ENCODE data around the gene CCDC136.

The CCDC136 gene

DNA sequence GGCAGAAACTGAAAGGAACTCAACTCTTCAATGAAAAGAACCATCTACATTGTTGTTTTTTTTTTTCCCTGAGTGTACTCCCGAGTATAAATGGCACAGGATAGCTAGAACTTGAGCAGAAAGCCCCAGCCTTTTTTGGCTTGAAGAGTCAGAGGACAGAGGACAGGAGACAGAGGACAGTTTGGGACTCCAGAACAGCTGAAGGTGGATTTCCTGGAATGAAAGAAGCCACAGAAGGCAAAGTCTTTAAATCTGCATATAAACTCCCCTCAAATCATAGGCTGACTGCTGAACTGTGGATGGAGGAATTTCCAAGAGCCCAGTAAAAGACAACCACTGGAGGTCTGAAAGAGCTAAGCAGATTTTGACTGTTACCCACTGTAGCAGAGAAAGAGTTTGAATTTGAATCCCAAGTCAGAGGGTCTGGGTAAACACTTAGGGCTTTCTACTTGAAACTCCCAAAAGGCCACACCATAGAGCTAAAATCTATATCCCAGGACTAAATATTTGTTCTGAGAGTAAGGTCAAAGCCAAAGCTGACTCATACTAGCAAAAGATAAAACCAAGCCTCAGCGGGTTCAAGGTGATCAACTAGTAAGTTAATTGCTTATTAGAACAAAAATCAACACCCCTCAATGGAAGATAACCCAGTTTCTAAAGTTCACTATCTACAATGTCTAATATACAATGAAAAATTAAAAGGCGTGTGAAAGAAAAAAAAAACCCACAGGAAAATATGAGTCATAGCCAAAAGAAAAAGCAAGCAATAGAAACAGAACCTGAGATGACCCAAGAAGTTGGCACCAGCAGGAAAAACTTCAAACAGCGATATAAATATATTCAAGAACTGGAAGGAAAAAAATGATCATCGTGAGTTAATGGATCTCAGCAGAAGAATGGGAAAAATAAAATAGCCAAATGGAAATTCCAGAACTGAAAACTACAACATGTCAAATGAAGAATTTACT, 14.3 kb upstream of the CCDC136 start:
- DNase-seq (ENCODE audit: low spot score), result no peak

DNA sequence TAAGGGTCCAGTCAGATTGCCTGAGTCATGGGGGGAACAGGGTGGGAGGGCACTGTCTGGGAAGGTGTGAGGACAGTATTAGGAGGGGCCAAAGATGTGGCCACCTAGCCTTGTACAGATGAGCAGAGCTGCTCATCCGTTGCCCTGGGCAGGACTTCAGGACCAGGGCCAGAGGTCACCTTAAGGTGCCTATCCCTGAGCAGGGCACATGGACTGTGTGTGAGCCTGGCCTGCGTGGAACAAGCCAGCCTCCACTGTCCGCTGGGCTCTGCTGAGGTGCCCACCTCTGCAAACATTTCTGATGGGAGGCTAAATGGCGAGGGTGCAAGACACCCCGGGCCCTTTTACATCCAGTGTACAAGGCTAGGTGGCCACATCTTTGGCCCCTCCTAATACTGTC, 12.8 kb upstream of the CCDC136 start:
- DNase-seq (ENCODE audit: low spot score), result no peak

DNA sequence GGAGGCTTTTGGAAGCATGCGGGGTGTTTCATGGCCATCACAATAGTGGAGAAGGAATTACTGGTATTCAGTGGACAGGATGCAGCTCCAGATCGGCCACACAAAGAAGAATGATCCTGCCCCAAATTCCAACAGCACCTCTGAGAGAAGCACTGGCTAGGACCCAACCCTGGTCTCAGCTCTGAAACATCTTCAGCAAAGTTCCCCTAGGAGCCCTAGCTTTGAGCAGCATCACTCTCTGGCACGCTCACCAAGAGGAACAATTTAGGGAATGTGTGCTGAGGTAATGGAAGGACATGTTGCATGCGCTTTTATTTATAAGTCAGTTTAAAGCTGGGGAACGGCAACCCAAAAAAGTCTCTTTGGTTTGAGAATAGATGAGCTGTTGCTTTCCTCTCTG, 10.6 kb upstream of the CCDC136 start:
- no peak for DNase-seq (ENCODE audit: low spot score)

DNA sequence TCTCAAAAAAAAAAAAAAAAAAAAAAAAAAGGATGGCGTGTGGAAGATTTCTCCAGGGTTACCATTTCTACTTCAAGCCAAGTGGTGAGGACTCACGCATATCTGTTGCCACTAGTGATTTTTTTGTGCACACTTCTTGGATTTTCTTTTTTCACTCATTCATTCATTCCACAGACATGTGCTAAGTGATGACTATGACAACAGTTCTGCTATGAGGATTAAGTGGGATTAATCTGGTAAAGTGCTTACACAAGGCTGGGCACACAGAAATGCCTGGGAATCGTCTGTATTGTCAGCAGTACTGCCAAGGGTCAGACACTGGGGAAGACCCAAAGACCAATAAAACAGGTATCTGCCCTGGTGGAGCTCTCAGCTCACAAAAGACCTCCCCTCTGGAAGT, 9.9 kb upstream of the CCDC136 start:
- no peak for DNase-seq (ENCODE audit: low spot score)

DNA sequence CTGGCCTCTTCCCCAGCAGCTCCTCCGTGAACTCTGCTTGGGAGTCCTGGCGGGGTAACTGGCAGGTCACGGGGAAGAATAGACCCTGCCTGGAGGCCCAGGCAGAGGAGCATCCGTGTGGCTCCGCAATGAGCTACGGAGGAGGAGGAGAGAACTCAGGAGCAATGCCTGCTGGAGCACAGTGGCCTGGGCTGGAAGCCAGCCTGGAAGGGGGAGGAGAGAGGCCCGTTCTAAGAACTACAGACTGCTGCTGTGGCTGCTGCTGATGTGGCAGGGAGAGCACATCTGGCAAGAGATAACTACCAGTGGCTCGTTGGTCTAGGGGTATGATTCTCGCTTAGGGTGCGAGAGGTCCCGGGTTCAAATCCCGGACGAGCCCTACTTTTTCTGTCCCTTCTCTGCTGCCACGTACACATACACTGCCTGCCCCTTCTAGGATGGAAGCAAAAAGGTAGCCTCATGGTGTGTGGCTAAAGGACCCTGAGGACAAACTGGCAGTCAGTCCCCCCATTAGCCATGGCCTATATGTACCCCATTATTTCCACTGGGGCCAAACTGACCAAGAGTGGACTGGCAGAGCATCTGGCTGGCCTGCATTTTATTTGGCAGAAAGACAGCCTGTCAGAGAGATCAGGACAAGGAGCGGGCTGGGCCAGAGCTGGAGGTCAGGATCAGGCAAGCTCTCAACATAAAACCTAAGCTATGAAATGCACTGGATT, 8.5 kb upstream of the CCDC136 start:
- peak; percentile 23 for DNase-seq (ENCODE audit: low spot score)

DNA sequence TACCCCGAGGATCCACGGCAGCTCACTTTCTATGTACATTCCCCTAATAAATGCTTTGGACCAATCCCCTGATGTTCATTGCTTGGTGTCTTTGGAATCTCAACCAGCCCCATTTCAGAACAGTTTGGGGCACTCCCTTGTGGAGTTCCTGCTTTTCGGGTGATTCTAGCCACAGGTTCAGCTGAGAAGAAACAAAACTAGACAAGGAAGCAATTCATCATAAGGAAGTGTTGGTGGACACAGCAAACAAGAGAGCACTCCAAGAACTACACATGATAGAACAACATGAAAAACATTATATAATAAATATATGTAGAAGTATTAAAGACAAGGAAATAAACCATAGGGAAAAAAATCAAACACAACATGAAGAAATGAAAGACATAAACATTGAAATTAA, 6.0 kb upstream of the CCDC136 start:
- DNase-seq (ENCODE audit: low spot score), result no peak

DNA sequence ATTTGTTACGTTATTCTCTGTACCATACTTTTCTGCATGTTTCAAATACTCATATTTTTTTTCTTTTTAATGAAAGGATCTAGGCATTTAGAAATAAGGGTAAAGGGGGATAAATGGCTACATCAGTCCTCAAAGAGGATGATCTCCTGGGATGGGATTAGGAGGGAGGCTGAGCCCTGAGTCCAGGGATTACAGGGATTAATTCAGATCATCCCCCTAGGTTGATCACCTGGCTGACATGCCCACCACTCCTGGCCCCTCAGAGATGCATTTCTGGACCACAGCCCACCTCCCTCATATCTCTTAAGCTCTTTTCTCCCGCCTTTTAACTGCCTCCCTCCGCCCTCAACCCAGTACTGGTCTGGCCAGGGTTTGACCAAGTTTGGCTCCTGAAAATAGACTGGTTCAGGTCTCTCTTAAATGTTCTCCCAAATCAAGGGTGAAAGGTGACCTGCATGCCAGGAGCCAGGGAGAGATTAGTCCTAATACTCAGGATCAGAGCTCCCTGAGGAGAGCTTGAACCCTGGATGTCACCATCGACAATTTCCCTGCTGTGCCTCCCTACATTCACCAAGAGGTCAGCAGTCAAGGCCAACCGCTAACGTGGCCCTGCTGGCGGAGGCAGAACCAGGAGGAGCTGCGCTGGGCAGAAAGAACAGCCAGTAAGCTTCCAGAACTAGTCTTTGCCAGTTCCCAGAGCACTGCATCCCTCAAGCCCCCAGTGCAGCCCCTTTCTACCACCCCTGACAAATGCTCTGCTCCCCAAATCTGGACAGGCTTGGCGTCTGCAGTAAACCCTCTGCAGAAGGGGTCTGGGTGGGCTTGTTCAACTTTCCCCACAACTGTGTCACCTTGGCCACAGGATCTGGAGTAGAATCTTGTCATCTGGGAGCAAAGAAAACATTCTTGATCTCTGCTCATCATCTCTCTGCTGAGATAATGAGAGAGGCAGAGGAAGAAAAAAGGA, 3.0 kb upstream of the CCDC136 start:
- DNase-seq (ENCODE audit: low spot score), result no peak

DNA sequence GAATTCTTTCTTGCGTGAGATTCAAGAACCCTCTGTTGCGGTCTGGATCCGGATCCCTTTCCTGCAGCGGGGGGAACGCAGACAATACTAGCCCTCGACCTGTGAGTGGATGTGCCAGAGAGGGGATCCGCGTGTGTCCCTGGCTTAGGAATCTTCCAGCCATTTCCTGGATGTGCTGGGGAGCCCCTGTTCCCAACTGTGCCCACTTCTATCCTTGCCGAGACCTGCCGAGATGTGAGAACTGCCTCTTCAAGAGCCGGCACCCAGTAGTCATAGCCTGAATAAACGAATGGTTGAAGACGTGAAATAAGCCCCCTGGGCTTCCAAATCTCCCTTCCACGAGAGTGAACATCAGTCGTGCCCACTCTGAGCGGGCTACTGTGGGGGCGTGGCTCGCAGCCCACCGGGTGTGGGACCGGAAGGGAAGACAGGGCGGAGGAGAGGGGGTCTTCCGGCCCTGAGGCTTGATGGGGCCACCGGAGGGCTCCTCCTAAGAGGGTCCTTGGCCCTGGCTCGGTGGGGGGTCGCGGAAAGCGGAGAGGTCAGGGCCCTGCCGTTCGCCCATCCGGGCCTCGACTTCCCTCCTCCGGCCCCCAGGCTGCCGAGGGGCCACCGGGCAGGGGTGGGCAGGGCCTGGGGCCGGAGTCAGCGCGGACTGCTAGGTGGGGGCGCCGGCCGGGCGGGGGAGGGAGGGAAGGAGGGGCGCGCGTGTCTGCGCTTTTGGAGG, 1.3 kb upstream of the CCDC136 start:
- no peak for DNase-seq (ENCODE audit: low spot score)

DNA sequence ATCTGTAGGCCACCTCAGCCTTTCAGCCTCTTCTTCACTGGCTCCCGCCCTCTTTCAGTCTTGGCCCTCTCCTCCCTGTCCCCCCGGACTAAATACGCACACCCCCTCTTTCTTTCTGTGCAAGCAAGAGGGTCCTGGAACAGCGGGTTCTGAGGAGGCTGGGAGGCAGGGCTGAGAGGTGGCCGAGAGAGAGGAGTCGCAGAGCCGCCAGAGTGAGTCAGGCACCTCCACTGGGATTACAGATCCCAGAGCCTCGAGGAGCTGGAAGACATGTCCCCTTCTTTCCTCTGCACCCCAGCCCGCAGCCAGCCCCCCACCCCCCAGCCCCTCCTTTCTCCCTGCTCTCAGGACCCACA, 182 bp downstream of the CCDC136 start:
- no peak for DNase-seq (ENCODE audit: low spot score)

DNA sequence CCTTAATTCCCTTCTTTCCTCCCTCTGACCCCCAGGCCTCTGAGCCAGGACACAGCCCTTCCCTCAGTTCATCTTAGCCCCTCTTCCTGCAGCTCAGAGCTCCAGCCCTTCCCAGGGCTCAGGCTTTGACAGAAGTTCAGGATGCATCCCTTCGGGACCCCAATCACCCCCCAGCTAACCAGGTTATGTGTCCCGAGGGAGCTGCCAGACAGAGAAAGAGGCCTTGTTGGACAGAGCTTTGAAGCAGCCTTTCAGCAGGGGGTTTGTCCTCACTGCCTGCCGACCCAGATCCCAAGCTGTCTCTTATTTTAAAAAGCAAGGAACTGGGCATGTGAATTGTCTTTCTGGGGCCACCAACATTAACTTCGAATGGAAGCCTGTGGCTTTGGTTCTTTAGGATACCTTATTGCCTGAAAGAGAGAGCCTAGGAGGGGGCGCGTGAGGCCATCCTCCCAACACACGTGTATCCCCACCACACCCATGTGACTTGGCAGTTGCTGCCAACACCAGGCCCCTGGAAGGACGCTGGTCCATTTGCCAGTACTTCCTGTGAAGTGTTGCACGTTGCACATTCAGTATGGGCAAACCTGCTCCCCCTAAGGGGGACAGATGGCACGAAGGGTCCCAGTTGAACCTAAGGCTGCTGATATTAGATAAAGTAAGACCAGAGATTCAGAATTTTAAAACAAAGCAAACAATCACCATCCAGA, 858 bp downstream of the CCDC136 start:
- peak; percentile 24 for DNase-seq (ENCODE audit: low spot score)

DNA sequence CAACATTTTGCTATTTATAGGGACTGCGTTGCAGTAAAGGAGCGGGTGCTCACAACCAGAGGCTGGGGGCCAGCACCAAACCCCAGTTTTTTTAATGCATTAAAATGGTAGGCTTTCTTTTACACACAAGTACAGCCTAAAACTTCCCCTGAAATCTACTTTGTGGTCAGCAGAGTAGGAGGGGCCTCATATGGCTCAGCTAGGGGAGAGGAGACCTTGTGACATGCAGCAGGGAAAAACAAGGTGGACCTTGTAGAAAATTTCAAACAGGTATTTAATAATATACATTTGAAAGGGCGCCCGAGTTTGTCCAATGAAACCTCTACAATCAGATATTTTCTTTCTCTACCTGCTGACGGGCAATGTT, 1.4 kb downstream of the CCDC136 start:
- no peak for DNase-seq (ENCODE audit: low spot score)

DNA sequence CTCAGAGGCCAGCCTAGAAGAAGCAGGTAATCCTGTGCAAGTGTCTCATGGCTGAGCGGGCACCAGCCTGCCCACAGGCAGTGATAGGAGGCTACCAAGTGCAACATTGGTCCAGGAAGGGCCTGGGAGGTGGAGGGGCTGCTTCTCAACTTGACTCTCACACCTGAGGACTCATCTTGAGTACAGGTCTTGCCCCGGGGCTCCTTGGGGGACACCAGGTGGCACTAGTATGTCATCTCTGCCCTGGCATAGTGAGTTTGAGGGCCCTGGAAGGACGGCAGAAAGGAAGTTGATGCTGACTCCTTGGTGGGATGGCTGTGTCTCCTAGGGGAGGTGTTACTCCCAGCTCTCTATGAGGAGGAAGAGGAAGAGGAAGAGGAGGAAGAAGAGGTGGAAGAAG, 2.3 kb downstream of the CCDC136 start:
- no peak for DNase-seq (ENCODE audit: low spot score)

DNA sequence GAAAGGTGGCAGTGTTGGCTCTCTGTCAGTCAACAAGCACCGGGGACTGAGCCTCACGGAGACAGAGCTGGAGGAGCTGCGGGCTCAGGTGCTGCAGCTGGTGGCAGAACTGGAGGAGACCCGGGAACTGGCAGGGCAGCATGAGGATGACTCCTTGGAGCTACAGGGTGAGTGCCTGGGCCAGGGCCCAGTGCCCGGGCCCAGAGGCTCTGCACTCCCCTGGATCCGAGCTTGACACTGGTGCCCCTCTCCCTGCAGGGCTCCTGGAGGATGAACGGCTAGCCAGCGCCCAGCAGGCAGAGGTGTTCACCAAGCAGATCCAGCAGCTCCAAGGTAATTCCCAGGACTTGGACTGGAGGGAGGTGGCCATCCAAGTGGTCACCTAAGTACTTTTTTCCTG, 2.7 kb downstream of the CCDC136 start:
- DNase-seq (ENCODE audit: low spot score), result no peak

DNA sequence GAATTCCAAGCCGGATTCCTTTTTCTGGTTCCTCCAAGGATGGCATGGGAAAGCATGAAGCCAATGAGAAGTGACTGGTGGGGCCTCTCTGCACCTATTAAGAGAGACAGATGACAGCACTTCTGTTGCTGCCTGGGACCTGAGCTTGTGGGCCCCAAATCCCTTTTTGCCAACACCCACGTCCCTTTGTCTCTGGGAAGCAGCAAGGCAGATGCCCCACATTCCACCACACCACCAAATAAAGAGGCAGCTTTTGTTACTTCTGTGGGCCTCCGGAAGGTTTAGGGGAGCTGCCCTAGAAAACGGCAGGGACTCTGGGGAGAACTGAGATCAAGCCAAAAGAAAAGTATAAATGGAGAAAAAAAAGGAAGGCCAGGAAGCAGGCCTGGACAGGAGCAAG, 3.4 kb downstream of the CCDC136 start:
- DNase-seq (ENCODE audit: low spot score), result no peak

DNA sequence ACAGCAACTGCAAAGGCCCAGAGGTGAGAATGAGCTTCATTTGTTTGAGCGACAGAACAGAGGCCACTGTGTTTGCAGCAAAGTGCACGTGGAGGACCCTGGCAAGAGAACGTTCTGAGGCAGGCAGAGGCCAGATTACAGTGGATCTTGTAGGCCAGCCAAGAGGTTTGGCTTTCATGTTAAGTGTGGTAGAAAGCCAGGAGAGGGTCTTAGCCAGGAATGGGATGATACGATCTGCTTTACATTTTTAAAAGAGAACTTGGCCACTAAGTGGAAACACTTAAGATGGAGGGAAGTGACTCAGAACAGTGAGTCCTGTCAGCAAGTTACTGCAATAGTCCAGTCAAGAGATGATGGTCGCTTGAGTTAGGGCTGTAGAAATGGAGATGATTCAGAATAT, 4.6 kb downstream of the CCDC136 start:
- no peak for DNase-seq (ENCODE audit: low spot score)

DNA sequence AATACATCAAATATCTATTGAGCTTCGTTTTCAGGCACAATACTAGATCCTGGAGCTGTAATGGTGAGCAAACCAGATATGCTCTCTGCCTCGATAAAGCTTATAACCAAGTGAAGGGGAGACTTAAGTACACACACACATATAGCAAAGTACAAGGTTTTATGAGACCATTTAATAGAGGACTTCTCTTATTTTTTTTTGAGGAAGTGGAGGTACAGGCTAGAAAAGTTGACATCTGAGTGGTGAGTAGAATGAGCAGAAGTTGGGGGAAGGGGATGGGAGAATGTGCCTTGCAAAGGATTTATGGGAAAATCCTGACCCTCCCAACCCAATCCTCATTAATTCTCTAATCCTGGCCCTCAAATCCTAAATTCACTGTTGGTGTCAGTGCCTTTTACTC, 7.7 kb downstream of the CCDC136 start:
- no peak for DNase-seq (ENCODE audit: low spot score)

DNA sequence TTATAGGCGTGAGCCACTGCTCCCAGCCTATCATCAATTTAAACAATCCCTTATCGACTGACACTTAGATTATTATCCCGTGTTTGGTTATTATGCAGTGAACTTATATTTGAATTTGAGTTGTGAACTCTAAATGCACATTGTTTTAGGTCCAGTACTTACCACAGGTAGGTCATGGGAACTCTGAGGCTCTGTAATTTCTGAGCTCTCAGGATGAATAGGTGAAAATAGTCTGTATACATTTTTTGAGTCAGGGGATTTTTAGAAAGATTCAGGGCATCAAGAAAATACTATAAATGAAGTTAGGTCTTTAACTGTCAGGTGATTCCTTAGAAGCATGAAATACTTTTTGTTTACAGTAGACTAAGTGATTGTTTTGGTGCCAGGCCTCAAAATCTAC, 8.8 kb downstream of the CCDC136 start:
- no peak for DNase-seq (ENCODE audit: low spot score)

DNA sequence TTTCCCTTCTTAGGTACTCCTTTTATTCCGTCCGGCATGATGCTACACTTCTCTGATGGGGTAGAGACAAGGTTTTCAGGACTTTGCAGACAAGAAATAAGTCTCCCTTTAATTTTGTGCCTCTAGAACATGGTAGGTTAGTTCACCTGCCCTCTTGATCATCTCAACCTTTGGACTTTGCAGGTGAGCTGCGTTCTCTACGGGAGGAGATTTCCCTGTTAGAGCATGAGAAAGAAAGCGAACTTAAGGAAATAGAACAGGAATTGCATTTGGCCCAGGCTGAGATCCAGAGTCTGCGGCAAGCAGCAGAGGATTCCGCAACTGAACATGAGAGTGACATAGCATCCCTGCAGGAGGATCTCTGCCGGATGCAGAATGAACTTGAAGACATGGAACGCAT, 9.2 kb downstream of the CCDC136 start:
- no peak for DNase-seq (ENCODE audit: low spot score)

DNA sequence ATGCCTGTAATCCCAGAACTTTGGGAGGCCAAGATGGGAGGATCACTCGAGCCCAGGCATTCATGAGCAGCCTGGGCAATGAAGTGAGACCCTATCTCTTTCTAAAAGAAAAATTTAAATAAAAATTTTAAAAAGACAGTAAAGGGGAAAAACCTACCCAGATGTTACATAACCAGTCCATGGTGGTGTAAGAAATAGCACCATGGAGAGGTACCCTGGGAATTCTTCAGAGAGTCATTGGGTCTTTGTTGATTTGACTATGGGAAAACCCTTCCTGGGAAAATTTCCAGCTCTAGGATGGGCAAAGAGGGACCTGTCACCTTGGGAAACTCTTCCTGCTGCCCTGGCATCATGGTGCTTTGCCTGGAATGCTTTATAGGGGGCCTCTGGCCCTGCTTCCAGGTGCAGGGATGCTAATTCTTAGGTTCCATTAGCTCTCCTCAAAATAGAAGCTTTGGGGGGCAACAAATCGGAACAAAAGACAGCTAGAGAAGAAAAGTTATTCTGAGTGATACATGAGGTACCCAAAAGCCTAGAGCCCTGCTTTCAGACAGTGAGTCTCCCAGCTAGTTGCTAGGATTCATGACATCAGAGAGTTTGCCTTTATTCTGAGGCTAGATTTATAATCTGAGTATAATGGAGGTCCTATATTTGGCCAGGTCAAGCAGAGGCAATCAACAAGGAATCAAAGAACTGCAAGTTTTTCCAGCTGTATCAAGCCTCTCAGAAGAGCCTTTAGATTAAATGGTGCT, 10.1 kb downstream of the CCDC136 start:
- DNase-seq (ENCODE audit: low spot score), result no peak

DNA sequence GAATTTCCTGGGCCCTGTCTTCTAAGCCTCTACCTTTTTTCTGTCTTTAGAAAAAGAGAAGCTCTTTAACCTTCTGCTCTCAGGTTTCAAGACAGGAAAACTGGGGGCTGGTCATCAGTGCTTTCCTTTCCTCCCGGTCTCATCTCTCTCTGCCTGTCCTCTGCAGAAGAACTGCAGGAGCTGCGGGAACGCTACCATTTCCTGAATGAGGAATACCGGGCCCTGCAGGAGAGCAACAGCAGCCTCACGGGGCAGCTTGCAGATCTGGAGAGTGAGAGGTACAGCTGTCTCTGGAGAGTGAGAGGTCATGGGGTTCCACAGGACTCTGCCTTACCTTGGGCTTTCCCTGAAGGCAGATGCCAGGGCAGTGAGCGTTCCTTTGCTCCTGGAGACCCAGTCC, 12.7 kb downstream of the CCDC136 start:
- no peak for DNase-seq (ENCODE audit: low spot score)

Measured in hematopoietic multipotent progenitor cell treated with erythropoietin and hydrocortisone succinate and interleukin-3 and kit ligand, for 15 days (in vitro differentiated cells).